Measurements from ENCODE around the gene TSPEAR.
"Not testable (repeated sequence)": the region's sequence is repeated elsewhere in the genome, so short reads cannot be mapped to it uniquely, and the experiment has no call there.

Gene TSPEAR

DNA sequence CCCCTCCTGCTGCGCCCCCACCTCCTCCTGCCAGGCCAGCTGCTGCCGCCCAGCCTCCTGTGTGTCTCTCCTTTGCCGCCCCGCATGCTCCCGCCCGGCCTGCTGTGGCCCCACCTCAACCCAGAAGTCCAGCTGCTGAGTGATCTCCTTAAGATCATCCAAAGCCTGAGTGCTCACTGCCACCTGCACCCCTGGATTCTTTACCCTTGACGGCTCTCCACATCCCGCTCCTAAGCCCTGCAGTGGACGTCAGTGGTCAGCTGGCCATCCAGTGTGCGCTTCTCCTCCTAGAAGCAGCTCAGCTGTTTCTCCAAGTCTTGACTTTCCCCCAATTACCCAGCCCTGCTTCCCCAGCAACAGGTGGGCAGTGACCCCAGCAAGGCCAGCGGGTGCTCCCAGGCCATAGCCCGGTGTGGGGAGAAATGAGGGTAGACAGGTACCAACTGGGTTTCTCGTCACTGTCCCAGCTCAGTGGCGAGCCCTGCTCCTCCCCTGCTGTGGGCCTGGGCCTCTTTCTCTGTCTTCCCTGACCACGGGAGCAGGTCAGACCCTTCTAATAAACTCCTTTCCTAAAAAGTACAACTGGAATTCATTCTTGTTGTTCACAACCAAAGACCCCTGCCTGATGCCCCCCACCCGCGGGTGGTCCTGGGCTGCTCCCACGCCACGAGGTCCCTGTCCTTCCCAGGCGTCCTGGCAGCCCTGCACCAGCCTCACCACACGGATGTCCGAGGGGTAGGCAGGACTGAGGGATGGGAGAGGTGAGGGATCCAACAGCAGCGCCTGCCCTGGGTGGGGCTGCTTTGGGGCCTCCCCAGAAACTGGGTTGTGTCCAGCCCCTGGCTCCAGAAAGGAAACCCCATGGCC is 109.5 kb downstream of the TSPEAR start:
- Histone ChIP-seq H3K9ac (ENCODE audit: low read length) (no peak overlapping the region), H3K27me3 (ENCODE audit: control insufficient read depth, insufficient read depth, low read length) (peaks cover 2% of the 10 kb centered on the region)

DNA sequence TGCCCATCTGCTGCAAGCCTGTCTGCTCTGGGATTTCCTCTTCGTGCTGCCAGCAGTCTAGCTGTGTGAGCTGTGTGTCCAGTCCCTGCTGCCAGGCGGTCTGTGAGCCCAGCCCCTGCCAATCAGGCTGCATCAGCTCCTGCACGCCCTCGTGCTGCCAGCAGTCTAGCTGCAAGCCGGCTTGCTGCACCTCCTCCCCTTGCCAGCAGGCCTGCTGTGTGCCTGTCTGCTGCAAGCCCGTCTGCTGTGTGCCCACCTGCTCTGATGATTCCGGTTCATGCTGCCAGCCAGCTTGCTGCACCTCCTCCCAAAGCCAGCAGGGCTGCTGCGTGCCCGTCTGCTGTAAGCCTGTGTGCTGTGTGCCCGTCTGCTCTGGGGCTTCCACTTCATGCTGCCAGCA is 110.3 kb downstream of the TSPEAR start:
- H3K27me3 ChIP-seq (ENCODE audit: control insufficient read depth, insufficient read depth, low read length); H3K27ac ChIP-seq (ENCODE audit: low read depth, low read length); H3K4me1 ChIP-seq (ENCODE audit: control insufficient read depth, insufficient read depth, low read length); H3K4me3 ChIP-seq (ENCODE audit: low read length); H3K9ac ChIP-seq (ENCODE audit: low read length); H3K36me3 ChIP-seq (ENCODE audit: control insufficient read depth, insufficient read depth, low read length): not testable (repeated sequence)

More for the DNA sequence above, 109.5 kb downstream of the TSPEAR start:
- no peak overlapping the region for H3K4me3 ChIP-seq (ENCODE audit: low read length)
- H3K27ac ChIP-seq (ENCODE audit: low read depth, low read length), result no peak overlapping the region
- H3K4me1 ChIP-seq (ENCODE audit: control insufficient read depth, insufficient read depth, low read length), result no peaks in the 10 kb centered on the region
- no peaks in the 10 kb centered on the region for H3K36me3 ChIP-seq (ENCODE audit: control insufficient read depth, insufficient read depth, low read length)

DNA sequence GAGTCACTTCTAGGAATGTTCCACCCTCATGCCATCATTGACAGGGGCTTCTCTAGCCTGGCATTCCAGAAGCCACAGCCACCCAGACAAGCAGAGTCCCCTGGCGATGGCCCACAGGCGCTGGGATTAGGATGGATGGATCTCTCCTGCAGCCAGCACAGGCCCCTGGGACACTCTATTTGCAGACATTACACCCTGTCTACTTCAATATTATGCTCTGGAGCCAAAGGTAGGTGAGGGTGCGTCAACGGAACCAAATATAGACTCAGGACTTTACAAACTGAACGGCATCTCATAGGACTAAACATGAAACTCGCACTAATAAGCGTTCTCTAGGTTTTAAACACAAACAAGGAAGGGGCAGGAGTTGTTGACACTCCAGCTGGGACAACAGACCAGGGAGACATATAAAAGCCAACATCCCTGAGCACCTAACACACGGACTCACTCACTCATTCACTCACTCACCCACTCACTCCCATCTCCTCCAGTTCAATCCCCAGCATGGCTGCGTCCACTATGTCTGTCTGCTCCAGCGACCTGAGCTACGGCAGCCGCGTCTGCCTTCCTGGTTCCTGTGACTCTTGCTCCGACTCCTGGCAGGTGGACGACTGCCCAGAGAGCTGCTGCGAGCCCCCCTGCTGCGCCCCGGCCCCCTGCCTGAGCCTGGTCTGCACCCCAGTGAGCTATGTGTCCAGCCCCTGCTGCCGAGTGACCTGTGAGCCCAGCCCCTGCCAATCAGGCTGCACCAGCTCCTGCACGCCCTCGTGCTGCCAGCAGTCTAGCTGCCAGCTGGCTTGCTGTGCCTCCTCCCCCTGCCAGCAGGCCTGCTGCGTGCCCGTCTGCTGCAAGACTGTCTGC is 111.0 kb downstream of the TSPEAR start, which contains the start of gene KRTAP10-7:
Gene KRTAP10-7, plus strand, starts transcription at position 480 of the 861 bp plus-strand sequence. Its CDS starts 25 bp downstream, at position 505.
- not testable (repeated sequence) for H3K27me3 ChIP-seq (ENCODE audit: control insufficient read depth, insufficient read depth, low read length); H3K27ac ChIP-seq (ENCODE audit: low read depth, low read length); H3K9ac ChIP-seq (ENCODE audit: low read length); H3K4me3 ChIP-seq (ENCODE audit: low read length); H3K36me3 ChIP-seq (ENCODE audit: control insufficient read depth, insufficient read depth, low read length); H3K4me1 ChIP-seq (ENCODE audit: control insufficient read depth, insufficient read depth, low read length)

DNA sequence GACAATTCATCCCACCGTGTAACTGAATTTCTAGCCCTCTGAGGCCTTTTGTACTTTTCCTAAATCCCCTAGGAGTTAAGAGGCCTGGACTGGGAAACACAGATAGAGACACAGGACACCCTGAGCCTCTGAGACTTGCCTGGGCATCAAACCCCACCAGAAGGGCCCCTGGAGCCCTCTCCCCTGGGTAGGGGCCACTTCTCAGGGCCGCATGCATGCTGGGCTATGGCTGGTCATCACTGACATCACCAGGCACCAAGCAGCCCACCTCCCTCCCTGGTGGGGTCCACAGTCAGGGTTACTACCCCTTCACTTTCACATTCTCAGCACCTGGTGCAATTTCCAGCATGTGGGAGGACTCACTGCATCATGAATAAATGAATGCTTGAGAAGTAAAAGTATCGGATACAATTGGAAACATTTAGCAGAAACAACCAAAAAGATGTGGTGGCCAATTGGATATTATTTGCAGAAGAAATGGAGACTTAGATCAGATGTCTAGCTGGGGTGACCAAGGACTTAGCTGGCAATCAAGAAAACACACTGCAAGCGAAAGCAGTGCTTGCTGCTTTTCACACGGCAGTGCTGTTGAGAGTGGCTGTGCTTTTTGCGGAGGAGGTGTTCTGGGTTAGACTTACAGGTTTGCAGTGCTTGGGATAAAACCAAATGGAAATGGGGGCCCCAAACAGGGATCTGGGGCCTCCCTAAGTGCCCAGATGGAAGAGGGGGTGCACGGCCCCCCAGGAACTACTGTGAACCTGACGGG is 111.9 kb downstream of the TSPEAR start:
- Histone ChIP-seq H3K27ac (ENCODE audit: low read depth, low read length) (no peak overlapping the region), H3K27me3 (ENCODE audit: control insufficient read depth, insufficient read depth, low read length) (peaks cover 2% of the 10 kb centered on the region)

DNA sequence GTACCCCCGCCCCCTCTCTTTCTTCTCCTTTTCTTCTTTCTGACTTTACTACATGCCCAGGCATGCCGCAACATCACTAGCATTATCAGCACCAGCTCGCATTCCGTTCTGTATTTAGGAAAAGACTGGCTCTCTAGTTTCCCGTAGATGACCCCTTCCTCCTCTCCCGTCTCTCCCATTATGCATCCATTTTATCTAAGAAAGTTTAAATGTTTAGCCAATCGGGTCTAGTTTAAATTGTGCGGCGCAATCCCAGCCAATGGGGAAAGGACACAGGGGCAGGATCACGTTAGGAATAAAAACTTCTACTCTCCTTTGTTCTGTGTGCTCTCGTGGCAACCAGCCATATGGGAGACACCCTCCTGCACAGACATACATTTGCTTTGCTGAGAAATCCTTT is 113.3 kb downstream of the TSPEAR start:
- H3K4me1 ChIP-seq (ENCODE audit: control insufficient read depth, insufficient read depth, low read length), result no peaks in the 10 kb centered on the region
- H3K4me3 ChIP-seq (ENCODE audit: low read length), result no peak overlapping the region
- H3K27ac ChIP-seq (ENCODE audit: low read depth, low read length), result no peak overlapping the region
- no peak overlapping the region for H3K9ac ChIP-seq (ENCODE audit: low read length)
- H3K36me3 ChIP-seq (ENCODE audit: control insufficient read depth, insufficient read depth, low read length), result no peaks in the 10 kb centered on the region
- peaks cover 2% of the 10 kb centered on the region for H3K27me3 ChIP-seq (ENCODE audit: control insufficient read depth, insufficient read depth, low read length)

More for the DNA sequence above, 111.9 kb downstream of the TSPEAR start:
- Histone ChIP-seq H3K4me1 (ENCODE audit: control insufficient read depth, insufficient read depth, low read length) (no peaks in the 10 kb centered on the region), H3K36me3 (ENCODE audit: control insufficient read depth, insufficient read depth, low read length) (no peaks in the 10 kb centered on the region), H3K9ac (ENCODE audit: low read length) (no peak overlapping the region), H3K4me3 (ENCODE audit: low read length) (no peak overlapping the region)

DNA sequence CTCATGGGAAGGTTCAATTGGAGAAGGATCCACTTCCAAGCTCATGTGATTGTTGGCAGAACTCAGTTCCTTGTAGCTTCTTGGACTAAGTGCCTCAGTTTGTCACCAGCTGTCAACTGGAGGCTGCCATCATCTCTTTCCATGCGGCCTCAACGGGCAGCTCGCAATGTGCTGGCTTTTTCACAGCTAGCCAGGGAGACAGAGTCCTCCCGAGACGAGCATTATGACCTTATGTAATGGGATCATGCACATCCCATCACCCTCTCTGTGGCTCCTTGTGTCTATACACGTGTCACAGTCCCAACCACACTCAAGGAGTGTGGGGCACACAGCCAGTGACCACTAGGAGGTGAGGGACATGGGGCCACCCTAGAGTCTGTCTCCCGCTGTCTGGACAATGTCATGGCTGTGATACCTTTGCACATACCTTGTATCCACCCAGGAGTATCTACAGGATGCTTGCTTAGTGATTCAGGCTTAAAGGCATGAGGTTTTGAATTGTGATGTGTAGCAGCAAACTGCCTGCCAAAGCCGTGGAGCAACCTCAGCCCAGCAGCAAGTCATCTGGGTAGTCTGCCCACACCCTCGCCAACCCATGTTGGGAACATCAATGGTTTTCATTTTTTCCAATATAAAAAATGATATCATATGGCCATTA is 115.2 kb downstream of the TSPEAR start:
- Histone ChIP-seq H3K27ac (ENCODE audit: low read depth, low read length) (no peak overlapping the region), H3K4me3 (ENCODE audit: low read length) (no peak overlapping the region), H3K9ac (ENCODE audit: low read length) (no peak overlapping the region), H3K36me3 (ENCODE audit: control insufficient read depth, insufficient read depth, low read length) (no peaks in the 10 kb centered on the region), H3K4me1 (ENCODE audit: control insufficient read depth, insufficient read depth, low read length) (no peaks in the 10 kb centered on the region), H3K27me3 (ENCODE audit: control insufficient read depth, insufficient read depth, low read length) (peaks cover 2% of the 10 kb centered on the region)

DNA sequence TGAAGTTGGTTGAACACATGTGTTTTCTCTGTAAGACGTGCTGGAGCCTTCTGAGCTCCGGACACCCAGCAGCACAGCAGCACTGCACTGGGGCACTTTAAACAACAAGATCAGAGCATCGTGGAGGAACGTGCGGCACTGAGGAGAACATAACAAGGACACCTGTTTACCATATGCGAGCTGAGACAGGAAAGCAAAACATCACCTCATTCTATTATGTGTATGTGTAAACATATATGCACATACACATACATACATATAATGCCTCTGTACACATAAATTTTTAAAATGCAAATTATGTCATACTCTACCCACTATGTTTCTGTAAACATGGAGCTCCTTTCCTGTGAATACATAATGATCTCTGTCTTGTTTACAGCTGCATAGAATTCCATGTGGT is 115.8 kb downstream of the TSPEAR start:
- Histone ChIP-seq H3K9ac (ENCODE audit: low read length) (no peak overlapping the region), H3K4me1 (ENCODE audit: control insufficient read depth, insufficient read depth, low read length) (no peaks in the 10 kb centered on the region), H3K27me3 (ENCODE audit: control insufficient read depth, insufficient read depth, low read length) (no peaks in the 10 kb centered on the region), H3K4me3 (ENCODE audit: low read length) (no peak overlapping the region), H3K36me3 (ENCODE audit: control insufficient read depth, insufficient read depth, low read length) (no peaks in the 10 kb centered on the region), H3K27ac (ENCODE audit: low read depth, low read length) (no peak overlapping the region)

DNA sequence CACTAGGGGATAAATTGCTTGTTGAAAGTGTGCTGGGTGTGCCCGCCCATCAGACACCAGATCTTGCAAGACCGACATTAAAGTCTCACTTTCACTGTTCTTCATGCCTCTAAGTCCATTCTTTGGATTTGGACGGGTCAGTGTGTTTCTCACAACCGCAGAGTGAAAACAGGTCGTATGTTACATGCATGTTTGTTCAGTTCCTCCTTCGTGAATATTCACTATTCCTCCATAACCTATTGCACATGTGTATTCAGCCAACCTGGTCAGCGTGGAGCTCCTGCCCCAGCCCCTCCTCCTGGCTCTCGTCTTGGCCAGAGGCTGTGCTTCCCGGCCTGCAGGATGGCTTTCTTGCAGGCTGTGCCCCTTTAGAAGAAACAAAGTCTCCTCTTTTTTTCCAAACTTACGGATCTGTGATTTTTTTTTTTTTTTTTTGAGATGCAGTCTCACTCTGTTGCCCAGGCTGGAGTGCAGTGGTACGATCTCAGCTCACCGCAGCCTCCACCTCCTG is 116.9 kb downstream of the TSPEAR start:
- no peaks in the 10 kb centered on the region for H3K36me3 ChIP-seq (ENCODE audit: control insufficient read depth, insufficient read depth, low read length)
- H3K27me3 ChIP-seq (ENCODE audit: control insufficient read depth, insufficient read depth, low read length), result no peaks in the 10 kb centered on the region
- no peak overlapping the region for H3K4me3 ChIP-seq (ENCODE audit: low read length)
- no peak overlapping the region for H3K27ac ChIP-seq (ENCODE audit: low read depth, low read length)
- no peaks in the 10 kb centered on the region for H3K4me1 ChIP-seq (ENCODE audit: control insufficient read depth, insufficient read depth, low read length)
- H3K9ac ChIP-seq (ENCODE audit: low read length), result no peak overlapping the region

DNA sequence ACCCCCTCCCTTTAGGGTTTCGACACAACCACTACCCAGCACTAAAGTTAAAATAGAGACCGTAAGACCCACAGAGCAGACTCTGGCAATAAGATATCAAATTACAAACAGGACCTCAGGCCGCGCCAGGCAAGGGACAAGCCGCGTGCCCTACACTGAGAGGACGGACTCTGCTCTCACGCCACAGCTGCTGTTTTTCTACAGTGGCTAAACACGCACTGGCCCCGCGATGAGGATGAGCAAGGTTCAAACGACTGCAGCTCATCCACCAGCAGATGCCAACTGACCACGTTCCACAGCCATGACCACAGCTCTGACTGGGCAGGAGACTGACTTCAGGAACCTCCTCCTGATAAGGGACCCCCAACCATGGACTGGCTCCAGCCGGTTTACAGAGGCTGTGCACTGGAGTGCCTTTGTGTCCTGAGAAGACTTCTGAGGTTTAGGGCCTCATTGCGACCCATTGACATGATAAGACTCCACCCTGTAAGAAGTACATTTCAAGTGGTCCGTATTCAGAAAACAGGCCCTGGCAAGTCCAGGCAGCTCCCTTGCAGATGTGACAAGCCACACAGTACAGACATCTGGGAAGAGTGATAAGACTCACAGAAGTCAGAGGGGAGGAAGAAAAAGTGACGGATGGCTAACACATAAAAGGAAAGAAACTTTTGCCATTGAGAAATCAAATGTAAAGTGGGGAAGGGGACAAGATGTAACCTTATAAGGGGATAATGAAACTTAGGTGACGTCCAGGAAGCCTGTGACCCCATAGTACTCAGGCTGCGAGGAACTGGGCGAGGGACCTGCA is 117.6 kb downstream of the TSPEAR start:
- no peak overlapping the region for H3K27ac ChIP-seq (ENCODE audit: low read depth, low read length)
- no peaks in the 10 kb centered on the region for H3K4me1 ChIP-seq (ENCODE audit: control insufficient read depth, insufficient read depth, low read length)
- H3K27me3 ChIP-seq (ENCODE audit: control insufficient read depth, insufficient read depth, low read length), result peaks cover 2% of the 10 kb centered on the region
- H3K4me3 ChIP-seq (ENCODE audit: low read length), result no peak overlapping the region
- no peak overlapping the region for H3K9ac ChIP-seq (ENCODE audit: low read length)
- H3K36me3 ChIP-seq (ENCODE audit: control insufficient read depth, insufficient read depth, low read length), result no peaks in the 10 kb centered on the region

DNA sequence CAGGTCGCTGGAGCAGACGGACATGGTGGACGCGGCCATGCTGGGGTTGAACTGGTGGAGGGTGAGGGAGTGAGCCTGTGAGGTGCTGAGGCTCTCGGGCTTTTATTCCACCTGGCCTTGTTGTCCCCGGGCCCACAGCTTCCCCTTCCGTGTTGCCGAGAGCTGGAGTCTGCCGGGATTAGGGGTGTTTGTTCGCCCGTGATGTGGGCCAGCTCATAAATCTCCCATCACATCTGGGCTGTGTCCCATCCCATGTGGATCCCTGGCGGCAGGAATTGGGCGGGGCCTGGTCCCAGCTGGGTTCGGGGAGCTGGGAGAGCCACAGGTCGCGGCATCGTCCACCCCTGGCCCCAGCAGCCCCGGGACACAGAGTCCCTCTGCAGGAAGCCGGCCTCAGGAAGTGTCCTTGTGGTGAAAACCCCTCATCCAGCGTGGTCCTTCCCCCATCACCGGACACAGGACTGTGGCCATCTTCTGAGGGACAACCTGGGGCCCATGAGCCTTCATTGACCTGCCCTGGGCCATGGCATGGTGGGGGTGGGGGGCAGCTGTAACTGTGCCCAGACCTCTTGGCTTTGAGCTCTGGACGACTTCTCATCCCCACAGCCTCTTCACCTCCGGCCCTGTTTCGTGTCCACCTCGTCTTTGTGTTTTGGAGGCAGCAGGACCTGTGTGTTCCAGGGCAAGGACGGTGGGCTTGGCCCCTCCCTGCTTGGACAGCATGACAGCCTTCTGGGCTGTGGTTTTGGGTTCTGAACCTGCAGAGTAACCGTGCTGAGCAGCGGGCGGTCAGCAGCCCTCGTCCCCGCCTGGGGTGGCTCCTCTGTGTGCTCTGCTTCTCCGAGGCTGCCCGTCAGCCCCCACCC is 118.7 kb downstream of the TSPEAR start, which contains the start of gene KRTAP10-6:
Gene KRTAP10-6, minus strand, starts transcription at position 60 of the 866 bp plus-strand sequence. Its CDS starts 21 bp downstream, at position 39.
- Histone ChIP-seq H3K27me3 (ENCODE audit: control insufficient read depth, insufficient read depth, low read length) (peaks cover 2% of the 10 kb centered on the region), H3K27ac (ENCODE audit: low read depth, low read length) (no peak within 1 kb of the TSS), H3K4me3 (ENCODE audit: low read length) (no peak within 1 kb of the TSS), H3K36me3 (ENCODE audit: control insufficient read depth, insufficient read depth, low read length) (no peaks in the 10 kb centered on the region), H3K9ac (ENCODE audit: low read length) (no peak within 1 kb of the TSS), H3K4me1 (ENCODE audit: control insufficient read depth, insufficient read depth, low read length) (no peaks in the 10 kb centered on the region)
